ENCODE measurements around the gene SYNM.

The SYNM gene

GRCh38 chr15:99124641-99125040, 19.8 kb downstream of the SYNM start:
- DNase-seq (ENCODE audit: low spot score), result no peak

DNA sequence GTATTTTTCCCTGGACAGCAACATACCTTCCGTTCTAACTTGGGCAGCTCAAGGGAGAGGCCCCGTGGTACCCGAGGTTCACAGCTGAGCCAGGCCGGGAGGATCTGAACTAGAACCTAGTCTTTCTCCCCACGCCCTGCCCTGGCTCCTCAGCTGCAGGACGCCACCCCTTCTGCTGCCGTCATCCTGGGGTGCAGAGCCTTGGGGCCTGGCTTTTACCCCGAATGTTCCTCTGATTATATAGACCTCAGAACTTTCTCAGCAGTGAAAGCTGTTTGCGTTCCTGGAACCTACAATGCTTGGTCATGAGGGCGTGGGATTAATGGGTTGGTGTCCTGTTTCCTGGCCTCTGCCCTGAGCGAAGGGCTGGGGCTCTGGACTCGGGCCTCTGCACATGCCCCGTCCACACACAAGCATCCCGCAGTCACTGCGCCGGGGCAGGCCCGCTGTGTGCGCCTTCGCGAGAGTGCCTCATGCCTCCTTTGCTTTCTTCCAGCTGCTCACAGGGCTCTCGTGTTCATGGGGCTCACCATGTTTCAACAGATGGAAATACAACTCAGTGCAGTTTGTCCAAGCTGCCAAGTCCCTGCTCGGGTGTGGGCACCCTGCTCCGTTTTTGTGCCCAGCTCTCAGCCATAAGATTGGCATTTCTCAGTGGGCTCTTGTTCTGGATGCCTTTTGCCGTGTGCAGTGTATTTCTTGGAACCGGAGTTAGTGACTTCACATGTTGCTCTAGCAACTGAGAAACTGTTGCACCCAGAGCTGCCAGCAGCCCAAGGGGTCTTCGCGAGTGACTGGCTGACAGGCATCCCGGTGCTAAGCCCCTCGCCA, 20.4 kb downstream of the SYNM start:
- no peak for DNase-seq (ENCODE audit: low spot score)

GRCh38 chr15:99126131-99126588, 21.3 kb downstream of the SYNM start:
- DNase-seq (ENCODE audit: low spot score), result no peak

DNA sequence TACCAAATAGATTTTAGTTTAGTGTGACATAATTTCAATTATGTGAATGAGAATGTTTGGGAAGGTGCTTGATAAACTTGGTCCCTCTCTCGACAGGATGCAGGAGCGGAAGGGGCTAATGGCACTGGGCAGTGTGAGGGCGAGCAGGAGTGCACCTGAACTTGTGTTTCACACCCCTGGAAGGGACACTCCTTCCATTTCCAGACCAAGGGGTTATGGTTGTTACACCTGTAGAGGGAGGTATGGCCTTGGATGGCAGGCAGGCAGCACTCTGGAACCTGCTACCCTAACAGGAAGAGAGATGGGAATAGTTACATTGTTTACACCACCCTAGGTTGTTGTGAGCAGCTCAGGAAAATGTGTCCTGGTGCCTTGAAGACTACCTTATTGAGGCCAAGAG, 22.1 kb downstream of the SYNM start:
- no peak for DNase-seq (ENCODE audit: low spot score)

- no peak for DNase-seq (ENCODE audit: low spot score)
Measured at GRCh38 chr15:99127773-99128172, 22.9 kb downstream of the SYNM start.

DNA sequence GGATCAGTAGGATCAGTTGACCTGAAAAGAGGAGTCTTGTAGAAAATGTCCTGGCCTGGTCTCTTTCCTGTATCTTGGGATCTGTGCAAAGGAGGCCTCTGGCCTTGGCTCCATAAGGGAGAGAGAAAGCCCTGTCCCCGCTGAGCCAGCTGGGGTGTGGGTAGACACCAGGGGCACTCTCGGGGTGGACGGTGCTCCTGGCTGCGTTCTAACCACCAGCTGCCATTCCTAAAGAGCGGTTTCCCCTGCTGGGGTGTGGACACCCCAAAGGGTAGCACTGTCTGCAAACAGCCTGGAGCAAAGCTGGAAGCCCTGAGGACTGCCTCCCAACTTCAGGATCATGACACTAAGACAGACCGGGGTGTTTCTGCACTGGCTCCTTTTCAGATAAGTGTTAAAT, 23.5 kb downstream of the SYNM start:
- no peak for DNase-seq (ENCODE audit: low spot score)

GRCh38 chr15:99129644-99130043, 24.8 kb downstream of the SYNM start:
- DNase-seq (ENCODE audit: low spot score), result no peak

- DNase-seq (ENCODE audit: low spot score), result no peak
Measured at GRCh38 chr15:99130314-99130713, 25.4 kb downstream of the SYNM start.

GRCh38 chr15:99130765-99131440, 26.0 kb downstream of the SYNM start:
- DNase-seq (ENCODE audit: low spot score), result no peak

DNA sequence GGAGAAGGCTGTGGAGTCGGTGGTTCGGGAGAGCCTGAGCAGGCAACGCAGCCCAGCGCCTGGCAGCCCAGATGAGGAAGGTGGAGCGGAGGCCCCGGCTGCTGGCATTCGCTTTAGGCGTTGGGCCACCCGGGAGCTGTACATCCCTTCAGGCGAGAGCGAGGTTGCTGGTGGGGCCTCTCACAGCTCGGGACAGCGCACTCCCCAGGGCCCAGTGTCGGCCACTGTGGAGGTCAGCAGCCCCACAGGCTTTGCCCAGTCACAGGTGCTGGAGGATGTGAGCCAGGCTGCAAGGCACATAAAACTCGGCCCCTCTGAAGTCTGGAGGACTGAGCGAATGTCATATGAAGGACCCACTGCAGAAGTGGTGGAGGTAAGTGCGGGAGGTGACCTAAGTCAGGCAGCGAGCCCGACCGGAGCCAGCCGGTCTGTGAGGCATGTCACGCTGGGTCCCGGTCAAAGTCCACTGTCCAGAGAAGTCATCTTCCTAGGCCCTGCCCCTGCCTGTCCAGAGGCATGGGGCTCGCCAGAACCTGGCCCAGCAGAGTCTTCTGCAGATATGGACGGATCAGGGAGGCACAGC, 26.7 kb downstream of the SYNM start:
- DNase-seq (ENCODE audit: low spot score), result no peak

GRCh38 chr15:99132122-99132521, 27.2 kb downstream of the SYNM start:
- DNase-seq (ENCODE audit: low spot score), result no peak

DNA sequence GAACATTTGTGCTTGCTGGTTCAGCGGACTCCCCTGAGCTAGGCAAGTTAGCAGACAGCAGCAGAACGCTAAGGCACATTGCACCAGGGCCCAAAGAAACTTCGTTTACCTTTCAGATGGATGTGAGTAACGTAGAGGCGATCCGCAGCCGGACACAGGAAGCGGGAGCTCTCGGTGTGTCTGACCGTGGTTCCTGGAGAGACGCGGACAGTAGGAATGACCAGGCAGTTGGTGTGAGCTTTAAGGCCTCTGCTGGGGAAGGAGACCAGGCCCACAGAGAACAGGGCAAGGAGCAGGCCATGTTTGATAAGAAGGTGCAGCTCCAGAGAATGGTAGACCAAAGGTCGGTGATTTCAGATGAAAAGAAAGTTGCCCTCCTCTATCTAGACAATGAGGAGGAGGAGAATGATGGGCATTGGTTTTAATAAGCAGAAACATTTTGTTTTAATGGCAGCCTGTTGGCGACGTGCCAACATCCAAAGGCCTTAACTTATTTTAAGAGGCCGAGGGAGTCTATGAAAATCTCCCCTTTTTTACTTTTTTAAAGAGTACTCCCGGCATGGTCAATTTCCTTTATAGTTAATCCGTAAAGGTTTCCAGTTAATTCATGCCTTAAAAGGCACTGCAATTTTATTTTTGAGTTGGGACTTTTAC, 27.9 kb downstream of the SYNM start:
- DNase-seq (ENCODE audit: low spot score), result no peak

DNA sequence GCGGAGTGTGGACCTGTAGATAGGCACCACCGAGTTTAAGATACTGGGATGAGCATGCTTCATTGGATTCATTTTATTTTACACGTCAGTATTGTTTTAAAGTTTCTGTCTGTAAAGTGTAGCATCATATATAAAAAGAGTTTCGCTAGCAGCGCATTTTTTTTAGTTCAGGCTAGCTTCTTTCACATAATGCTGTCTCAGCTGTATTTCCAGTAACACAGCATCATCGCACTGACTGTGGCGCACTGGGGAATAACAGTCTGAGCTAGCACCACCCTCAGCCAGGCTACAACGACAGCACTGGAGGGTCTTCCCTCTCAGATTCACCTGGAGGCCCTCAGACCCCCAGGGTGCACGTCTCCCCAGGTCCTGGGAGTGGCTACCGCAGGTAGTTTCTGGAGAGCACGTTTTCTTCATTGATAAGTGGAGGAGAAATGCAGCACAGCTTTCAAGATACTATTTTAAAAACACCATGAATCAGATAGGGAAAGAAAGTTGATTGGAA, 29.5 kb downstream of the SYNM start:
- DNase-seq (ENCODE audit: low spot score), result no peak

GRCh38 chr15:99135194-99135593, 30.3 kb downstream of the SYNM start:
- DNase-seq (ENCODE audit: low spot score), result no peak

DNA sequence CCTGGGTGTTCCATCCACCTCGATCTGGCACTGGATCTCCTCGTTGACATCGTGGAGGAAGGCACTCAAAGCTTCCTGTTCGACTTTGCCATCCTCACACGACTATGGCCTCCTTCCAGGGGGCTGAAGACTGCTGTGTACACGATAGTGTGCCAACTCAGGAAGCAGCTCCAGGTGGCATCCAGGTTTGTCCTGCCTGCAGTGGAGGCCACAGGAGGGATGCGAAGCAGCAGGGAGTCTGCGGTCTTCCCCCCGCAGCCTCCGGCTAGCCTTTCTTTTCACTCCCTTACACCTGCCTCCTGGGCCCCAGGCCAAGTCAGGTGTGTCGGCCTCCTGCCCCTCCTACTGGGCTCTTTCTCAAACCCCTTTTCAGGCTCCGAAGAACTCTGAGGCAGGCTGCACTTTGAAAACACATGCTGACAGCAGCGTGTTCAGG, 32.2 kb downstream of the SYNM start:
- DNase-seq (ENCODE audit: low spot score), result no peak

DNA sequence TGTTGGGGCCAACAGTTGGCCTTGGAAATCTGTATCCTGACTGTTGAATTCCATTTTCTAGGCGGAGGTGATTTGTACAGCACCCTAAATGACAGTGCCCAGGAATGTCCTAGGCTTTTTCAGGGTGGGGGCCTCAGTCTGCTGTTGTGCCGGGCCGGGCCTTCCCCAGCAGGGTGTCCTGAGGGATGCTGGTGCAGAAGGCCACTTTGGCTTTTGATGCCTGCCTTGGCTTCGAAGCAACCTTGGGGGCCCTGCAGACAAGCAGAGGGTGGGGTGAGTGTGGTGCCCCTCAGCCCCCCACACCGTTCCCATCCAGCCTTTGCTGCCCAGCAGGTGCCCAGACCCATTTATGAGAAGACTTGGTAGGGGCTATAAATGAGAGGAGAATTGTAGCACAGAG, 33.0 kb downstream of the SYNM start:
- DNase-seq (ENCODE audit: low spot score), result no peak

- DNase-seq (ENCODE audit: low spot score), result no peak
Measured at GRCh38 chr15:99138491-99138982, 33.7 kb downstream of the SYNM start.

DNA sequence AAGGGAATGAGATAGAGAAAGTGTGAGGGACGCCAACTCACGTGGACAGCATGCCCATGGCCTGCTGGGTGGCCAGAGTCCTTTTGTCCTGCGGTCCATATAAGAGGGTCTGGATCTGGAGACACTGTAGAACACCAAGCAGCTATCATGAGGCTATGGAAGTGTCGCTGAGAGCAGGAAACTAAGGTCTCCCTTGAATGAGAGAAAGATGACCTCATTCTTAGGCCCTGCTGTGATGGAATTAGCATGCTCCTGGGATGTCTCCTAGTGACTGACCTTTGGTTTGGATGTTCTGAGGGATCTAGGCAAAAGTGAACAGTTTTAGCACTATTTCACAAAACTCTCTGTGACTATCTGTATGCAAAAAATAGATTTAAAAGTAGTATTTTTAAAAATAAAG, 34.4 kb downstream of the SYNM start:
- no peak for DNase-seq (ENCODE audit: low spot score)

GRCh38 chr15:99140590-99140989, 35.7 kb downstream of the SYNM start:
- no peak for DNase-seq (ENCODE audit: low spot score)

DNA sequence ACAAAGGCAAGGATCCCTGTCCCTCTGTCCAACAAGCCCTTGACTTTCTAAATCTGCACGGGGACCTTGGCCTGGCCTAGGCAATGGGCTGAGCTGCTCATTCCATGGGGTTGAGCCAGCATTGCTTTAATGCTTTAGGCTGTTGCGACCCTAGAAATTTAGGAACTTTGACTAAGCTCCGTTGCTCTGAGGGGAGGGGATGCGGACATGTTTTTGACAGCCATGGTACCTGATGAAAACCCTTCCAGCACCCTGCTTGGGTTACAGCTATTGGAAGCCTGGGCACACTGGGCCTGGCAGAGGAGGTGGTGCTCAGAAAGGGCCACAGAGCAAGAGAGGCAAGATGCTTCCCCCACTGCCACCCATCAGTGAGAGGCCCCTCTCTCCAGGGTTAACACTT, 37.1 kb downstream of the SYNM start:
- no peak for DNase-seq (ENCODE audit: low spot score)

- DNase-seq (ENCODE audit: low spot score), result no peak
Measured at GRCh38 chr15:99142562-99142961, 37.7 kb downstream of the SYNM start.

- DNase-seq (ENCODE audit: low spot score), result no peak
Measured at GRCh38 chr15:99143242-99143641, 38.4 kb downstream of the SYNM start.
